Endothelial cell of umbilical vein (primary cell): ENCODE measurements around the gene DGCR6L. TPM values are rescaled to one million over a fixed set of nuclear protein-coding genes. Genes with fewer than 3 reads are reported as not detected.
"Not testable (repeated sequence)": the region's sequence is repeated elsewhere in the genome, so short reads cannot be mapped to it uniquely, and the experiment has no call there.

Experiments
- BruUV-seq: library from RNA; stranded (reverse); fragments of 400-500 nt; replicated peaks from 2 replicates; lab custom pipeline; 2021; lab: Mats Ljungman, UMichigan
- CTCF ChIA-PET: fragments of 300-600, 350-600 bp; sonication (Branson Sonifier 250); formaldehyde crosslinking; loops from one replicate; lab custom pipeline; 2021; ENCODE audit warnings: antibody characterized with exemption, inconsistent platforms; lab: Charles Lee
- POLR2A ChIA-PET: fragments of 300-600, 350-600 bp; sonication (Branson Sonifier 250); formaldehyde crosslinking; loops from one replicate; lab custom pipeline; 2021; ENCODE audit warnings: antibody characterized with exemption, inconsistent platforms; lab: Charles Lee
- DNase-seq: peaks from one replicate; pipeline ENCODE4 v3.0.0-alpha.2; 2011; ENCODE audit warnings: low read depth, low spot score
- FAIRE-seq: peaks from 2 replicates; lab custom pipeline; 2011; peaks lifted over from hg19 to GRCh38; lab: Jason Lieb, UNC
- H2AFZ ChIP-seq: 2 replicates; pipeline ENCODE4 v1.6.0; 2012; ENCODE audit warnings: low read depth, low read length, control low read depth, inconsistent platforms
- H3K27ac ChIP-seq: 2 replicates; pipeline ENCODE4 v1.5.1; 2011; ENCODE audit warnings: low read depth, mild to moderate bottlenecking, control low read depth, low read length, moderate library complexity; ENCODE audit not compliant: insufficient read depth
- H3K27me3 ChIP-seq, 2 experiments: 2 replicates each; pipeline versions ENCODE4 v1.6.0 to v1.6.1; 2011; ENCODE audit warnings: low read length in 2 of 2, mixed read lengths in 1 of 2; ENCODE audit not compliant: control insufficient read depth in 2 of 2, insufficient read depth in 2 of 2
- H3K36me3 ChIP-seq, 2 experiments: 2 replicates in 1 of 2; 3 replicates in 1 of 2; pipeline ENCODE4 v1.5.1; 2011; ENCODE audit warnings: low read length in 2 of 2, mild to moderate bottlenecking in 1 of 2, moderate library complexity in 1 of 2; ENCODE audit not compliant: control insufficient read depth in 2 of 2, insufficient read depth in 2 of 2; ENCODE audit errors: extremely low read depth in 1 of 2
- H3K4me1 ChIP-seq: 3 replicates; pipeline ENCODE4 v1.5.1; 2011; ENCODE audit warnings: mild to moderate bottlenecking, low read length; ENCODE audit not compliant: control insufficient read depth, insufficient read depth; ENCODE audit errors: extremely low read depth
- H3K4me2 ChIP-seq: 2 replicates; pipeline ENCODE4 v1.6.1; 2011; ENCODE audit warnings: low read length, control low read depth, mixed read lengths; ENCODE audit not compliant: insufficient read depth
- H3K4me3 ChIP-seq, 3 experiments: fragments of 200-600 bp in 1 of 3; sonication (generic), shearing (Covaris generic) in 1 of 3; replicated peaks in 1 of 3; 2 replicates each; pipeline ENCODE4 v1.5.1; 2011 to 2016; ENCODE audit warnings: control low read depth in 3 of 3, low read length in 3 of 3, mild to moderate bottlenecking in 2 of 3, inconsistent platforms in 1 of 3, low read depth in 1 of 3, moderate library complexity in 1 of 3; ENCODE audit not compliant: insufficient read depth in 1 of 3
- H3K79me2 ChIP-seq: 2 replicates; pipeline ENCODE4 v1.6.0; 2012; ENCODE audit warnings: low read length, inconsistent platforms; ENCODE audit not compliant: control insufficient read depth, insufficient read depth
- H3K9ac ChIP-seq: replicated peaks from 2 replicates; pipeline ENCODE3; 2011; ENCODE audit warnings: low read length, control low read depth; ENCODE audit not compliant: insufficient read depth; ENCODE audit errors: extremely low read depth
- H3K9me1 ChIP-seq: replicated peaks from 3 replicates; pipeline ENCODE4 v1.6.0; 2011; ENCODE audit warnings: mild to moderate bottlenecking, low read length; ENCODE audit not compliant: control insufficient read depth, insufficient read depth; ENCODE audit errors: extremely low read depth
- H3K9me3 ChIP-seq: replicated peaks from 2 replicates; pipeline ENCODE4 v1.5.1; 2012; ENCODE audit warnings: low read length, inconsistent platforms; ENCODE audit not compliant: control insufficient read depth, insufficient read depth
- H4K20me1 ChIP-seq: replicated peaks from 2 replicates; pipeline ENCODE3; 2011; ENCODE audit warnings: mild to moderate bottlenecking, low read length; ENCODE audit not compliant: control insufficient read depth, insufficient read depth; ENCODE audit errors: extremely low read depth
- dilution Hi-C: fragments of 300-500 bp; cut with MboI; formaldehyde crosslinking; loops from one replicate; pipeline ENCODE4 v1.15.0; 2019; ENCODE audit warnings: low sequenced_read_pairs; ENCODE audit not compliant: extremely low pct_ligation_motif_present
- intact Hi-C: fragments of 100-400 bp; cut with micrococcal nuclease; formaldehyde crosslinking; loops from one replicate; pipeline ENCODE4 v1.10.0; 2022
- polyA plus RNA-seq, 4 experiments: library from polyadenylated mRNA; depleted of rRNA in 3 of 4; stranded (reverse) in 3 of 4; unstranded in 1 of 4; fragments of >200 nt; gene quantifications; 2 replicates each; pipeline versions ENCODE4 v1.2.1 to v1.2.3, GENCODE V29; 2011 to 2012; ENCODE audit warnings: missing spikeins in 1 of 4
- total RNA-seq: library from RNA; stranded (reverse); gene quantifications from 2 replicates; pipeline ENCODE4 v1.2.3, GENCODE V29; 2021

Gene DGCR6L
- total and polyA plus RNA-seq, 2 donors (not counting 3 experiments of a cell fraction or from before 2014, with no cell fraction given), result 38.0 to 67.5 TPM

- POLR2A ChIA-PET, FAIRE-seq: not testable (repeated sequence)
These were observed 37.0 kb upstream of the DGCR6L start for GRCh38 chr22:20356906-20357305.

GRCh38 chr22:20355939-20356636, 36.2 kb upstream of the DGCR6L start:
- POLR2A ChIA-PET, intact Hi-C loops, H3K79me2 ChIP-seq, H3K9me3 ChIP-seq, H3K36me3 ChIP-seq, H4K20me1 ChIP-seq, DNase-seq, H3K9me1 ChIP-seq, H3K4me2 ChIP-seq, H3K4me3 ChIP-seq, BruUV-seq, H3K9ac ChIP-seq, dilution Hi-C loops, H2AFZ ChIP-seq, FAIRE-seq, H3K27ac ChIP-seq, CTCF ChIA-PET, H3K4me1 ChIP-seq, H3K27me3 ChIP-seq: not testable (repeated sequence)

More at GRCh38 chr22:20356906-20357305, 37.0 kb upstream of the DGCR6L start:
- BruUV-seq, H3K27ac ChIP-seq, H3K4me1 ChIP-seq, H3K4me3 ChIP-seq, CTCF ChIA-PET, H3K27me3 ChIP-seq, H3K4me2 ChIP-seq, H4K20me1 ChIP-seq, H3K9me3 ChIP-seq, H2AFZ ChIP-seq, dilution Hi-C loops, H3K79me2 ChIP-seq, H3K9ac ChIP-seq, intact Hi-C loops, H3K36me3 ChIP-seq, H3K9me1 ChIP-seq, DNase-seq: not testable (repeated sequence)
